Measurements from ENCODE around the gene KCP.
"Not testable (repeated sequence)": the region's sequence is repeated elsewhere in the genome, so short reads cannot be mapped to it uniquely, and the experiment has no call there.

KCP gene

DNA sequence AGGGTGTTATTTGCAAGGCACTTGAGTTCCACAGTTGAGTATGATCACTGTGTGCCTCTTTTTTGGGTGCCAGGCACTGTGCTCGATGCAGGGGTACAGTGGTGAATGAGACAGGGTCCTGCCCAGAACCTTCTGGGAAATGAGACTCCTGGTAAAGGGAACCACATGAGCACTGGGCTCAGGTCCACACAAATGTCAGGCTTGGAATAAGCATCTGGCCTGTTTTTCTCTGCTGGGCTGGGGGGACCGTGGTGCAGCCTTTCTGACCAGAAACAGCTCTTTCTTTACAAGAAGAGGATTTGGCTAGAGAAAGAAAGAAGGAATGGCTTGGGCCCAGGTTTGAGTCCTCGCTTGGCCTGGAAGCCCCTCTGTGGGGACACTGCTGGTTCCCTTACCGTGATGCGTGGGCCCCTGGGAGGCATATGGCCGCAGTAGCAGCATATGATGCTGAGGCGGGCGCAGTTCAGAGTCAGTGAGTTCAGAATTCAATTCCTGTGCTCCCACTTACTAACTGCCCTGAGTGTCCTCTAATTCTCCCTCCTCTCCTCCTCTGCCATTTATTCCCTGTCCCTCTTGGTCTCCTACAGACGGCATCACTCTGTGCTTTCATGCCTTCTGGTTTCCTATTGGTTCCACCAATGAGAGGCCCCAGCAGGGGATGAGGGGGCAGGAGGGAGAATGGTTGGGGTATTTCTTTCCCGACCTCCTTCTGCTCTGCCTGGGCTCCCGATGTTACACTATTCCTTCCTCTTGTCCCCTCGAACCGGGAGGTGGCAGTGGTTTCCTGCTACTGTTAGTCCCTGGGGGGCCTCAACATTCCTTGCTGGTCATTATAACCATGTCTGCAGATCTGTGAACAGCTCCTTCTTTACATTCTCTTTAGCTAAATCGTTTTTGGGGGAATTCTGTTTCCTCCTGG is 9.6 kb upstream of the KCP start:
- DNase-seq, result no peak

DNA sequence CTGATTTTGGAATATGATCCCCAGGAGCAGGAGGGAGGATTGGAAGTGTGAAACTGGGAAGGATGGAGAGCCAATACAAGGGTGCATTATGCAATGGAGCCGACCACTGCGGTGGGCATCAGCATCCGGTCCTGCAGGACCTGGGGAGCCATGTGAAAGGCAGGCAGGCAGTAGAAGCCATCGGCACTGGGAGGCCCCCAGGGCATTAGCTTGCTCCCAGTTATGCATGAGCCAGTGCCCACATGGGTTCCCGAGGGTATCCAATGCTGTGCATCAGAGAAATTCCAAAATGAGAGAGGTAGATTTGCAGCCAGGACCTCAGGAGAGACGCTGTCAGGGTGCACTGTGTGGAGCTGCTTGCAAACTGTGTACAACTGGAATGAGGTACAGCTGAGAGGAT is 8.7 kb upstream of the KCP start:
- no peak for DNase-seq

DNA sequence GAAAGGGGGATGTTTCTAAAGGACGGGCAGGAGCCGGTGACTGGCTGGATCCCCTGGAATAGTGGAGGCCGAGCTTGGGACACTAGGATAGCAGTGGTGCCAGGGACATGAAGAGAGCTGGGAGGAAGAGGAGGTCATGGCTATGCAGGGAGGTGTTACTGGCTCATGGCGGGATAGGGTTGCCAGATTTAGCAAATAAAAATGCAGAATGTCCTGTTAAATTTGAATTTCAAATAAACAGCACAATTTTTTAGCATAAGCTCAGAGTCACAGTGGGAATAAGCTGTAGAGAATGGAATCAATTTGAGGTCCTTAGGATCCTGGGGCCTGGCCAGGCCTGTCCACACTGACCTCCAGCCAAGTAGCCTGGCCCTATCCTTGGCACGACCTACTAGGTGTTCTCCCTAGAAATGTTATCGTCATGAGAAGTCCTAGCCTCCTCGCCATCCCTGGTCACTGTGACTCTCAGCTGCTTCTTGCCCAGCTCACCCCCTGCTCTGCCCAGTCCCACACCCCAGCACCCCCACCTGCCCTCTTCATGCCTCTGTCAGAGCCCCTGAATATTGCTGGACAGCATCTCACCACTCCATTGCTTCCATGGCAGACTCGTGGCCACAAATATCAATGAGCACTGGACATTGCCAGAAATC is 7.6 kb upstream of the KCP start:
- DNase-seq, result no peak

DNA sequence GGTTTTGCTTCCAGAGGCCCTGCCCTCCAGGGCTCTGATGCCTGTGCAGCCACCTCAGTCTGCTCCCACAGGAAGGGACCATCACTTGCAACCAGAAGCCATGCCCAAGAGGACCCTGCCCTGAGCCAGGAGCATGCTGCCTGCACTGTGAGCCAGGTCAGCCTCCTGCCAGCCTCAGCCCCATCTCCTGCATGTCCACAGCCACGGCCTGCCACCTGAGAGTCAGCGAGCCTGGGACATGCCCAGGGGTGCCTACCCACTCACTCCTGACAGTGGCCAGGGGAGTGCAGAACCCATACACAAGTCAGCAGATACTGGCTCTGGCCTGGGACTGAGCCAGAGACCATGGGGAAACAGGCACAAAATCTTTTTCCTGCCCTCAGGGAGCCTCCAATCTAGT is 6.6 kb upstream of the KCP start:
- DNase-seq, result no peak

DNA sequence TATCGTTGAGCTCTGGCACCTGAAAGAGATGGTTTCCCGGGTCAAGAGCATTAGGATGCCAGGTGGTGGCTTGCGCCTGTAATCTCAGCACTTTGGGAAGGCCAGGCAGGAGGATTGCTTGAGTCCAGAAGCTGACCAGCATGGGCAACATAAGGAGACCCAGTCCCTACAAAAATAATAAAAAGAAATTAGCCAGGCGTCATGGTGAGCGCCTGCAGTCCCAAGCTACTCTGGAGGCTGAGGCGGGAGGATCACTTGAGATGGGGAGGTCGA is 6.1 kb upstream of the KCP start:
- no peak for DNase-seq

DNA sequence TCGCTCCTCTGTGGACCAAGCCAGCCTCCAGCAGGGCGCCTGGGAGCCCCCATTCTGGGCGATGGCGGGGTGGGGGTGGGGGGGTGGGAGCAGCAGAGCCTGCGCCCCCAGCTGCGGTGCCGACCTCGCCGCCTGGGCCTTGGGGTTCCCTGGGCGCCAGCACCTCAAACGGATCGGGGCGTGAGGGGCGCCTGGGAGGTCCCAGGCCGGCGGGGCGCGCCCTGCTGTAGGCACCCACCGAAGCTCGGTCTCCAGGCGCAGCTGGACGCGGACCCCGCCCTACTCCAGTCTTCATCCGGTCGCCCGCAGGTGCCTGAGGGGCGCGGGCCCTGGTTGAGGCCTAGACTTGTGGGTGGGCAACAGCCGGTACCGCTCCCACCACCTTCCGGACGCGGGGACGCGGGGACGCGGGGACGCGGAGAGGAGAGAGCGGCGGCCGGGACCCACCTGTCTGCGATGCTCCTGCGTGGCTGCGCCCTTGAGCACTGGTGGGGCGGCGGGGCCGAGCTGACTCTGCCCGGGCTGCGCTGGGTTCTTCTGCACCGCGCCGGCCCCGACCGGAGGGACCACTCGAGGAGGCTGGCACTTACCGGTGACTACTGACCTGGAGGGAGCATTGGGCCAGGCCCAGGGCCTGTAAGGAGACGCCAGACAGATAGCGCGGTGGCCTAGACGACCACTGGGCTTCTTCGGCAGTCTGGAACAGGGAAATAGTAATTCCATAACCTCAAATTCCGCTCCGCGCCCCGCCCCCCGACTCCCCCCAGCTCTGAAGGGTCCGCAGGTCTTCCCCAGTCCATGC is 5.5 kb upstream of the KCP start:
- DNase-seq, result no peak

DNA sequence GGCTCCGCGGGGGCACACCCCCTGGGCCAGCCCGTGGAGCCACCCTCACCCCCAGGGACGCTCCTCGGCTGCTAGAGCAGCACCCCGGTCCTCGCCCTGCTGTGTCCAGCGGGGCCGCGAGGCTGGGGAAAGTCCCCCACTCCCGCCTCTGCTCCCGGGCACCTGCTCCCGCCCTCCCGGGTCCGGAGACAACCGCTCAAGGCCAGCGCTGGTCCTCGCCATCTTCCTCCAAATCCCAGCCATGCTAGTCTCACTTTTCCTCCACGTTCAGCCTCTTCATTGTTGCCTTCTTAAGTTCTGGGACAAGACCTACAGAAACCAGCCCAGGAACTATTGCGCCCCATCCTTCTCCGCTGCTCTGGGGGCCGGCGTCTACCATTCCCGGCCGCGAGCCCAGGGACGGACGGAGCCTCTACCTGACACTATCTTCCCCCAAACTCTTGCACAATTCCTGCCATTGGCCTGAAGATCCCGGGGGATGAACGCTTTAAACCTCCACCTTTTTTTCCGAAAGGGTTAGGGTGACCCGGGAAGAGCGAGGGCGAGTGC is 4.8 kb upstream of the KCP start:
- DNase-seq, result no peak

DNA sequence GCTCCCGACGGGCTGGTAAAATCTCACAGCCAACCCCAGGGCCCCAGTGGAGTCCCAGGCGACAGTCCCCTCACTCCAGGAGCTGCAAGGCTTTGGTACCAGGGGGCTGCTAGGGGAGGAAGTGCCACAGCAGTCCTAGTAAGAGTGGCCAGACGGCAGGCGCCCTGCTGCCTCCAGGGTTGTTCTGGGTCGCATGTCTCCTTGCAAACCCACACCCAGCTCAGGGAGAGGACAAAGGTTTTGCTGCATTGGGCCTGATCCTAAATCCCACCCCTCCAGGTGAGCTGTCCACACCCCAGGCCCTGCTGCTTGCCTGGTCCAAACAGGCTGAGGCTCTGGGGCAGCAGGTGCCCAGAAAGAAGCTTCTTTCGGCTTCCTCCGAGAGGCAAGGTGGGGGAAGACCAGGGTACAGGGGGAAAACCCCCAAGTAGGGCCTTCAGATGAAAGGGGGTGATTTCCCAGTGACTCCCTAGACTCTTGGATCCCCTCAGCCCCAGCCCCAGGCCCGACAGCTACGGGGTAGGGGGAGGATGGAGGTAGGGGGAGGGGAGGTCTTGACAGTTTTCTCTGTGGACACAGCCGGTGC is 4.2 kb upstream of the KCP start:
- no peak for DNase-seq

DNA sequence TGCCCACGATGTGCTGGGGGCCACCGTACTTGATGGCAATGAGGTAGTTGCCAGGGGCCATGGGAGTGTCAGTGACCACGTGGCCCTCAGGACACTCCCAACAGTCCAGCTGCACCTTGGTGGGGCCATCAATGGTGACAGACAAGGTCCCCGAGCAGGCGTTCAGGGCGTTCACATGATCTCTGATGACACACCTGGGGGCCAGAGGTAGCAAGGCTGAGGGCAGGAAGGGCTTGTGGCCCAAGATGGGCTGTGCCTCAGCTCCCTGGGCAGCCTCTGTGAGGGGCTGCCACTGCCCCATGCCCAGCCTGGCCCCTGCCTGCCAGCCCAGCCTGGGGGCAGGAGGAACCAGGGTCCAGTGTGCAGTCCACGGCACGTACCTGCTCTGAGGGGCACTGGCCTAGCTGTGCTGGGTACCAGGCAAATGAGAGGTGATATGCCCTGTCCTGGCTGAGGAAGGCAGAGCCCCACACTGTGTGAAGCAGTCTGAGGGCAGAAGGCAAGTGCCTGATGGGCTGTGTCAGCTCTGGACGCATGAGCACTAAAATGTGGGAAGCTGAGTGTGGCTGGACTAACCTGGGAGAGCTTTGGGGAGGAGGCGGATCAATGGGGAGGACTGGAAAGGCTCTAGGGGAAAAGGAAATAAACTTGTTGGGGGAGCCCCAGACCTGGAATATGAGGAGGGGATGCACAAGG is 3.5 kb upstream of the KCP start:
- DNase-seq, result no peak

DNA sequence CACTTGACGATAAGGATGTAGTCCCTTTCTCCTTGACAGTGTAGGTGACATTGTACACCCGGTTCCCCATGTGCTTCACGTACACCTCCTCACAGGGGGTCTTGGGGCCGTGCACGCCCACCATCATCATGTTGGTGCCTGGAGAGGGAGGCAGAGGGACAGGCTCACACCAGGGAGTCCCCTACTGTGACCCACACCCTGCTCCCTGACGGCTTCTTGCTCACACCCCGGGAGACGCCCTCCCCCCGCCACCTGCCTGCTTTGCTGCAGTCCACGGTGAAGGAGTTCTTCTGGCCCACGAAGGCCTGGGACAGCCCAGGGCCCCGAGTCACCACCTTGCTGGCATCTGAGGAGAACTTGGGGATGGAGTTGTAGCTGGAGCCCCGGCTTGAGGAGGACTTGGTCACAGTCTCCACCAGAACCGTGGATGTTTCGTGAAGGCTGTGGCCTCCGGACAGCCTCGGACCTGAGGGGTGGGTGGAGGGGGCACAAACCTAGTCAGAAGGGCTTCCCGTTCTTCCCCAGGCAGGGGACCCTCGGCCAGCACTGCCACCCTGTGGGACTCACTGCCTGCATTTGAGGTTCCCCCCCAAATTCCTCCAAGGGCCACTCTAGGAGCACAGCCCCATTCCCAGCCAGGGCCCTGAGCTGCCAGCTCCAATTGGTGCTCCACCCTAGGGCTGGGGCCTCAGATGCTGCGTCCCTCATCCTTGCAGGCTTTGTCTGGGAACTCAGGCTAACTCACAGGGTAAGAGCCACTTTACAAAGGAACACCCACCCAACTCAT is 2.4 kb upstream of the KCP start:
- not testable (repeated sequence) for DNase-seq

DNA sequence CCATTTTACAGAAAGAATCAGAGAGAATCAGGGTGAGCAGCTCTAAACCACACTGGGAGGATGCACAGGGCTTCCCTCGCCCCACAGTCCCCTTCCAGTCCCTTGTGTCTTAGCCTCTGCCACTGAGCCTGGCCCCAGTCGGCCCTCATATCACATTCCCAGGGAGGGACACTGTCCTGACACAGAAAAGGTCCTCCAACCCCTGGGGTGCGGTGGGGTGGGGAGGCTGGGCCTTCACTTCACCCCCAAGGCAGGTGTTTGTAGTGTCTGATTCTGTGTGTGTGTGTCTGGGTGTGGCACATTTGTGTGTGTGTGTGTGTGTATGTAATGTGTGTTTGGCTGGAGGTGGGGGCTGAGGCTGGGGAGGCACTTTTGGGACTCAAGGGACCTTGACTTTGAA is 1.8 kb upstream of the KCP start:
- no peak for DNase-seq

DNA sequence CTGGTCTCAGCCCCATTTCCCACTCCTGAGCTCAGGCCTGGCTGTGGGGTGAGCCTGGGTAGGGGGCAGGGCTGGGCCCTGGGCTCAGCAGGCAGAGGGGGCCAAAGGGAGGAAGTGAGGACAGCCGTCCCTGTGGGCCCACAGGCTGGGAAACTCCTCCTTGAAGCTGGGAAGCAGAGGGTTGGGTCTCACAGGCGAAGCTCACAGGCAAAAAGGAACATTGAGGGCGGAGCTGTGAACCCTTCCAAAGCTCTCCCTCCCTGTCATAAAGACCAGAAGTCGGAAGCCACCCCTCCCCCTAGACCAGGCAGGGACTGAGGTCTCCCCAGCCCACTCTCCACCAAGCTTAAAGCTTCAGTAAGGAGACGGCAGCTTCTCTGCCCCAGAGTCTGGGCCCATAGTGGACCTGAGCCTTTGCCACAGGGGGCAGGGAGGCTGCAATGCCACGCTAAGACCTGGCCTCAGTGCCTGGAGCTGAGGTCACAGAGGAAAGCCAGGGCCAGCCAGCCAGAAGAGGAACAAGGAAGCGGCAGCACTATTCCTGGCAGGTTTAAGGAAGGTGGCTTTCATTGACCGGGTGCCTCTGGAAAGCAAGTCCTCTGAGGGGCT is 1.0 kb upstream of the KCP start:
- DNase-seq, result no peak

DNA sequence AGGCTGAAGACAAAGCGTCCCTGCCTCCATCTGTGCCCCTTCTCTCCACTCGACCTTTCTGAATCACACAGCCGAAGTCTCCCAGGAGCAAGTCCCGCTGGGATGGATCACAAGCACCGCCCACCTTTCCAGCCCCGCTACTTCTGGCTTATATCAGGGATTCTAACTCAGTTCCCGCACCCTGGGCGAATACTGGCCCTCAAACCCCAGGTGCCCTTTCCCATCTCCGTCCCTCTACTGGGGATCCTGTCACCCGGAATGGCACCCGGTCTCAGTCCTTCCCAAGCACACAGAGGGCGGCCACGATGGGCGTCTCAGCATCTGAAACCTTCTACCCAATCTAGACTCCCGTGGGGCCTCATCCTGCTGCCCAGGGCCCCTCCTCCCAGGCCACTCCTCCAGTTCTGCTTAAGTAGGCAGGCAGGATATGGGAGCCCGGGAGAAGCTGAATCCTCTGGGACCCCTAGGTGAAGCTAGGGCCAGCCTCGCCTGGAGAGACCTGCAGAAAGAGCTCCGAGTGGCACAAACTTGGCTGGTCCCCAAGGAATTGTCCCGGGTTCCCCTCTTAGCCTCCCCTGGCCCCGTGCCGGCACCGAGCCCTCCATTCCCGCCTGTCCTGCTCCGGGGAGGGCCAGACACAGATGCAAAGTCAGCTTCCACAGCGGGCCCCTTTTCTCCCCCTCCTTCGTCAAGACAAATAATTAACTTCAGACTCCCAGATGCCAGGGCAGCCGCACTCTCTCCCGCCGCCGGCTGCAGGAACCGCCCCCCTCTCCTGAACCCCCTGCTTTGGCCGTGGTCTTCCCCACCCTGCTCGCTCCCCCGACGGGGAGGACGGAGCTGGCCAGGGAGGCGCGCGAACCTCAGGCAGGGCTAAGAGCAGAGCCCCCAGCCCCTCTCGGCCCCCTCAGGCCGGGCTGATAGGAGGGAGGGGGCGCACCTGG is 612 bp downstream of the KCP start:
- peak; percentile 35 for DNase-seq

DNA sequence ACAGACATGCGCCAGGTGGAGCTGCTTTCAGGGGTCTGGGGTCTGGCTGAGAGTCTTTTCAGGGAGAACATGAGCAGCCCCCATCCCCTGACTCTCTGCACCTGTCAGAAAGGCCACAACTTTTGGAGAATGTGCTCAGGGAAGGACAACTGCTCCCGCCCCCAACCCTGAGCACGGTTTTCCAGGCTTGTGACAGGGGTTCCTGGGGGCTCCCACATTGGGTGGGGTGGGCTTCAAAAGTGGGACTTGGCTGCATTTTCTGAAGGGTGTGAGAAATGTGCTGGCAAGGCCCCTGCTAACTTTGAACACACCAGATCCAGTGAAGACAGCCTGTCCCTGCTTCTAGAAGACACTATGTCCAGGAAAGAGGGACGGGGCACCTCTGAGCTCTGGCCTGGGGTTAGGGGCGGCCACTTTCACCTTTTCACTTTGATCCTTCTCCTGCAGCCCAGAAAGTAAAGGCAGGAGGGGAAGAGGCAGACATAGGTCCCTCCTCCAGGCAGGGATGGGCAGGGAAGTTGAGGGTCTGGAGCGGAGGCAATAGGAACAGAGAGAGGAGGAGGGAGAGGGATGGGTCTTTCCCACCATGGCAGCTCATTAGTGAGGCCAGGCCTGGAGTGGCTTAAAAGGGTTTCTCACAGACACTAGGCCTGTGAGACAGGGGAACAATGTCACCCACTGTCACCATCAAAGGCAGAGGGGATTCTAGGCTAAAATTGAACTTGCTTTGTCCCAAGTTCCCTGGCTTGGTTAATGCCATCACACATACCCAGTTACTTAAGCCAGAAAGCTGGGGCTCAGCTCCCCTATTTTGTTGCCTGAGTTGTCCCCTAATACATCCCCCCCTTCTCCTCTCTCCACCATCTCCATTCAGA is 1.5 kb downstream of the KCP start:
- DNase-seq, result no peak

DNA sequence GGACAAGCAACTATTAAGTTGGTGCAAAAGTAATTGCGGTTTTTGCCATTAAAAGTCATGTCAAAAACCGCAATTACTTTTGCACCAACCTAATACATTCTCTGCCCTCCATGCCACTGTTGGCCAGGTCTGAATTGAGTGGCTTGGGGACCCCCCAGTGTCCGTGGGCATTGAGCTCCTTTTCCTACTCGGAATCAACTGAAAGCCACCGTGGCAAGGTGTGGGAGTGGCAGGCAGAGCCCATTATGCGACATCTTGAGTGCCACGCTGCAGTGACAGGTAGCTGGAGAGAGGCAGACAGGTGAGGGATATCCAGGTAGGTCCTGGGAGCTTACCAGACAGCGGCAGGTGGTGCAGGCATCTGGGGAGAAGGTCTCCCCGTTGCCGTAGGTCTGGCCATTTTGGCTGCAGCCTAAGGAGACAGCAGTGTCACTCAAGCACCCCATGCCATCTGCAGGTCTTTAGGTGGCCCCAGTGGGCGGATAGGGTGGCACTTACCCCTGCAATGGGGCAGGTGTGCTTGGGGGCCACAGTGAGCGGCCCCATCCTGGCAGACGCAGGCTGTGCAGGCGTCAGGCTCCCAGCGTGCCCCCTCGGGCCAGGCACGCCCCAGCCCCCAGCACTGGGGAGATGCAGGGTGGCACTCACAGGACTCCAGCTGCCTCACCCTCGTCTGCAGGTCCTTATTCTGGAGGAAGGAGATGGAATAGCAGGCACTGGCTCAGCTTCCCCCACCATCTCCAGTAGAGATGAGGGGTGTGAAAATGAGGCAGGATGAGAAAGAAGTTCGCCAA is 3.5 kb downstream of the KCP start:
- no peak for DNase-seq

DNA sequence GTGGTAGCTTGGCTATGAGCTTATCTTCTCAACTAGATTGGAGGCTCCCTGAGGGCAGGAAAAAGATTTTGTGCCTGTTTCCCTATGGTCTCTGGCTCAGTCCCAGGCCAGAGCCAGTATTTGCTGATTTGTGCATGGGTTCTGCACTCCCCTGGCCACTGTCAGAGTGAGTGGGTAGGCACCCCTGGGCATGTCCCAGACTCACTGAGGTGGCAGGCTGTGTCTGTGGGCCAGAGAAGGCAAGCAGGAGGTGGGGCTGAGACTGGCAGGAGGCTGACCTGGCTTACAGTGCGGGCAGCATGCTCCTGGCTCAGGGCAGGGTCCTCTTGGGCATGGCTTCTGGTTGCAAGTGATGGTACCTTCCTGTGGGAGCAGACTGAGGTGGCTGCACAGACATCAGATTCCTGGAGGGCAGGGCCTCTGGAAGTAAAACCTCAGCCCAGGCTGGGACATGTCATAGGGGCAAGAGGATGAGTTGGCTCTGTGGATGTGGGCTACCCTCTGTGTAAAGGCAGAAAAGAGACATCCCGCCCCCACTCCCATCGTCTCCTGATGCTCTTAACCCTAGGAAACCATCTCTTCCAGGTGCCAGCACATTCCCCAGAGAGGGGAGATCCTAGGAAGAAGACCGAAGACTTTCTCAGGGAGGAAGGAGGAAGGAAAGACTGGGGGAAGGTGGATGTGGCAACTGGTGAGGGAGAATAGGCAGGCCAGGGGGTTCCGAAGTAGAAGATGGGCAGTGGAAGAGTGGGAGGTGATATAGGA is 4.3 kb downstream of the KCP start:
- no peak for DNase-seq

Data from fibroblast of skin of right quadriceps (primary cell).